ENCODE data around the gene SPTBN1.

DNA sequence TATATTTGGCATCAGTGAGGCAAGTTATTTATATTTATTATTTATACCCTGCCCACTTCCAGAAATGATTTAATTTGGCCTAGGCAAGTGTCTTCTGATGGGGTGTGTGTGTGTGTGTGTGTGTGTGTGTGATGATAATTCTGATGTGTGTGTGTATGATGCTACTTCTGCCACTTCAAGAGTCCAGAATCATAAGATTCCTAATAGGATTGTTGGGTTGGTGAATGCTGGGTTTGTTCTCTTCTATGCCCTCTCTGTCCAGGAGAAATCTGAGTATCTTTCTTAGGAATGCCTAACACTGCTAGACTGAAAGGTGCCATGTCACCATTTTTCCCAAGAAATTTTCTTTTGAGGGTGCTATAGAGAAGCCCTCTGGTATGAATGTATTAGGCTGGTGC is 122.5 kb downstream of the SPTBN1 start:
- TF ChIP-seq TCF12 (IDR thresholded peaks at IDR 0.05; ENCODE audit: low read depth) = no peak
- TF ChIP-seq TAF1 (IDR thresholded peaks at IDR 0.05; ENCODE audit: low read depth) = no peak
- TF ChIP-seq, protein P1, sequence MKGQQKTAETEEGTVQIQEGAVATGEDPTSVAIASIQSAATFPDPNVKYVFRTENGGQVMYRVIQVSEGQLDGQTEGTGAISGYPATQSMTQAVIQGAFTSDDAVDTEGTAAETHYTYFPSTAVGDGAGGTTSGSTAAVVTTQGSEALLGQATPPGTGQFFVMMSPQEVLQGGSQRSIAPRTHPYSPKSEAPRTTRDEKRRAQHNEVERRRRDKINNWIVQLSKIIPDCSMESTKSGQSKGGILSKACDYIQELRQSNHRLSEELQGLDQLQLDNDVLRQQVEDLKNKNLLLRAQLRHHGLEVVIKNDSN (IDR thresholded peaks at IDR 0.05) = no peak
- TF ChIP-seq, protein P2, sequence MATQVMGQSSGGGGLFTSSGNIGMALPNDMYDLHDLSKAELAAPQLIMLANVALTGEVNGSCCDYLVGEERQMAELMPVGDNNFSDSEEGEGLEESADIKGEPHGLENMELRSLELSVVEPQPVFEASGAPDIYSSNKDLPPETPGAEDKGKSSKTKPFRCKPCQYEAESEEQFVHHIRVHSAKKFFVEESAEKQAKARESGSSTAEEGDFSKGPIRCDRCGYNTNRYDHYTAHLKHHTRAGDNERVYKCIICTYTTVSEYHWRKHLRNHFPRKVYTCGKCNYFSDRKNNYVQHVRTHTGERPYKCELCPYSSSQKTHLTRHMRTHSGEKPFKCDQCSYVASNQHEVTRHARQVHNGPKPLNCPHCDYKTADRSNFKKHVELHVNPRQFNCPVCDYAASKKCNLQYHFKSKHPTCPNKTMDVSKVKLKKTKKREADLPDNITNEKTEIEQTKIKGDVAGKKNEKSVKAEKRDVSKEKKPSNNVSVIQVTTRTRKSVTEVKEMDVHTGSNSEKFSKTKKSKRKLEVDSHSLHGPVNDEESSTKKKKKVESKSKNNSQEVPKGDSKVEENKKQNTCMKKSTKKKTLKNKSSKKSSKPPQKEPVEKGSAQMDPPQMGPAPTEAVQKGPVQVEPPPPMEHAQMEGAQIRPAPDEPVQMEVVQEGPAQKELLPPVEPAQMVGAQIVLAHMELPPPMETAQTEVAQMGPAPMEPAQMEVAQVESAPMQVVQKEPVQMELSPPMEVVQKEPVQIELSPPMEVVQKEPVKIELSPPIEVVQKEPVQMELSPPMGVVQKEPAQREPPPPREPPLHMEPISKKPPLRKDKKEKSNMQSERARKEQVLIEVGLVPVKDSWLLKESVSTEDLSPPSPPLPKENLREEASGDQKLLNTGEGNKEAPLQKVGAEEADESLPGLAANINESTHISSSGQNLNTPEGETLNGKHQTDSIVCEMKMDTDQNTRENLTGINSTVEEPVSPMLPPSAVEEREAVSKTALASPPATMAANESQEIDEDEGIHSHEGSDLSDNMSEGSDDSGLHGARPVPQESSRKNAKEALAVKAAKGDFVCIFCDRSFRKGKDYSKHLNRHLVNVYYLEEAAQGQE (IDR thresholded peaks at IDR 0.05; ENCODE audit: low read depth) = no peak
- TF ChIP-seq EGR1 (IDR thresholded peaks at IDR 0.05) = no peak
- no peak for TF ChIP-seq YY1 (IDR thresholded peaks at IDR 0.05; ENCODE audit: low read depth)
- no peak for TF ChIP-seq EP300 (IDR thresholded peaks at IDR 0.05; ENCODE audit: borderline replicate concordance)
- TF ChIP-seq TEAD4 (IDR thresholded peaks at IDR 0.05) = no peak
- no peak for TF ChIP-seq CEBPB (IDR thresholded peaks at IDR 0.05)
- TF ChIP-seq, protein P3, sequence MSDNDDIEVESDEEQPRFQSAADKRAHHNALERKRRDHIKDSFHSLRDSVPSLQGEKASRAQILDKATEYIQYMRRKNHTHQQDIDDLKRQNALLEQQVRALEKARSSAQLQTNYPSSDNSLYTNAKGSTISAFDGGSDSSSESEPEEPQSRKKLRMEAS (IDR thresholded peaks at IDR 0.05) = no peak
- TF ChIP-seq ZBTB7A (IDR thresholded peaks at IDR 0.05; ENCODE audit: low read depth) = no peak
- no peak for TF ChIP-seq CREB1 (IDR thresholded peaks at IDR 0.05; ENCODE audit: low read depth)
